IMR-90 (cell line): ENCODE measurements around the gene GZMM. TPM values are rescaled to one million over a fixed set of nuclear protein-coding genes. Genes with fewer than 3 reads are reported as not detected.

Experiments
- ATAC-seq: fragments of 200-7000 bp; cut with Tn5 transposase; 2 replicates; pipeline ENCODE4 v1.9.1; 2020; ENCODE audit warnings: low read depth, mild to moderate bottlenecking, moderate library complexity
- BruUV-seq: library from RNA; stranded (reverse); fragments of 400-500 nt; replicated peaks from 2 replicates; lab custom pipeline; 2021; lab: Mats Ljungman, UMichigan
- CTCF ChIA-PET: fragments of 300-600 bp; formaldehyde crosslinking; extraction: SDS; loops from one replicate; lab custom pipeline; 2021; ENCODE audit warnings: antibody characterized with exemption; lab: Yijun Ruan, JAX
- POLR2A ChIA-PET: fragments of 300-600 bp; sonication (Branson Sonifier 250); formaldehyde crosslinking; loops from one replicate; lab custom pipeline; 2022; ENCODE audit warnings: antibody characterized with exemption; ENCODE audit not compliant: unreplicated experiment; lab: Charles Lee
- DNase-seq: peaks from one replicate; pipeline ENCODE4 v3.0.0; 2013
- H2AFZ ChIP-seq: replicated peaks from 2 replicates; pipeline ENCODE3; 2013; ENCODE audit warnings: low read length, mild to moderate bottlenecking; ENCODE audit not compliant: poor library complexity
- H2AK5ac ChIP-seq: 2 replicates; pipeline ENCODE4 v1.6.1; 2013; ENCODE audit warnings: low read depth, low read length, inconsistent platforms
- H2AK9ac ChIP-seq: replicated peaks from 2 replicates; pipeline ENCODE3; 2013; ENCODE audit warnings: mild to moderate bottlenecking, low read depth, low read length, moderate library complexity; ENCODE audit not compliant: poor library complexity
- H2BK120ac ChIP-seq: 2 replicates; pipeline ENCODE4 v1.6.1; 2013; ENCODE audit warnings: low read depth, low read length, inconsistent platforms
- H2BK15ac ChIP-seq: 3 replicates; pipeline ENCODE4 v1.6.1; 2013; ENCODE audit warnings: low read depth, low read length, inconsistent platforms
- H2BK20ac ChIP-seq: 2 replicates; pipeline ENCODE4 v1.6.1; 2013; ENCODE audit warnings: low read depth, mild to moderate bottlenecking, inconsistent platforms, low read length, moderate library complexity
- H2BK5ac ChIP-seq: 2 replicates; pipeline ENCODE4 v1.6.1; 2013; ENCODE audit warnings: mild to moderate bottlenecking, low read depth, low read length, inconsistent platforms; ENCODE audit not compliant: poor library complexity, severe bottlenecking
- H3K14ac ChIP-seq: replicated peaks from 2 replicates; pipeline ENCODE4 v1.6.1; 2013; ENCODE audit warnings: low read depth, low read length, inconsistent platforms
- H3K18ac ChIP-seq: 2 replicates; pipeline ENCODE4 v1.6.1; 2013; ENCODE audit warnings: low read depth, low read length, control low read depth
- H3K23ac ChIP-seq: 2 replicates; pipeline ENCODE4 v1.6.1; 2013; ENCODE audit warnings: low read depth, low read length, inconsistent platforms
- H3K27ac ChIP-seq: 2 replicates; pipeline ENCODE4 v1.5.1; 2013; ENCODE audit warnings: mild to moderate bottlenecking, control low read depth, low read length; ENCODE audit not compliant: insufficient read depth
- H3K27me3 ChIP-seq: 2 replicates; pipeline ENCODE4 v1.6.1; 2013; ENCODE audit warnings: low read length; ENCODE audit not compliant: control insufficient read depth, insufficient read depth
- H3K36me3 ChIP-seq: 2 replicates; pipeline ENCODE4 v1.6.1; 2013; ENCODE audit warnings: low read length, mixed read lengths; ENCODE audit not compliant: control insufficient read depth, insufficient read depth
- H3K4ac ChIP-seq: 2 replicates; pipeline ENCODE4 v1.6.1; 2013; ENCODE audit warnings: low read depth, low read length, inconsistent platforms
- H3K4me1 ChIP-seq: 2 replicates; pipeline ENCODE4 v1.6.1; 2013; ENCODE audit warnings: low read length, mixed read lengths; ENCODE audit not compliant: control insufficient read depth, insufficient read depth
- H3K4me2 ChIP-seq: 2 replicates; pipeline ENCODE4 v1.6.1; 2013; ENCODE audit warnings: low read depth, mild to moderate bottlenecking, control low read depth, low read length, moderate library complexity
- H3K4me3 ChIP-seq: 2 replicates; pipeline ENCODE4 v1.5.1; 2013; ENCODE audit warnings: low read depth, mild to moderate bottlenecking, control low read depth, low read length, moderate library complexity; ENCODE audit not compliant: insufficient read depth
- H3K56ac ChIP-seq: 2 replicates; pipeline ENCODE4 v1.6.1; 2013; ENCODE audit warnings: low read length, inconsistent platforms; ENCODE audit not compliant: insufficient read depth; ENCODE audit errors: extremely low read depth
- H3K79me1 ChIP-seq, 2 experiments: 2 replicates each; pipeline ENCODE4 v1.6.1; 2013; ENCODE audit warnings: low read length in 2 of 2, inconsistent platforms in 1 of 2, low read depth in 1 of 2
- H3K9ac ChIP-seq: 2 replicates; pipeline ENCODE4 v1.6.1; 2013; ENCODE audit warnings: low read depth, low read length, control low read depth
- H3K9me1 ChIP-seq: 2 replicates; pipeline ENCODE4 v1.6.1; 2013; ENCODE audit warnings: low read length, inconsistent platforms; ENCODE audit not compliant: insufficient read depth
- H3K9me3 ChIP-seq: 2 replicates; pipeline ENCODE4 v1.6.1; 2013; ENCODE audit warnings: low read length; ENCODE audit not compliant: control insufficient read depth, insufficient read depth
- H4K20me1 ChIP-seq: 2 replicates; pipeline ENCODE4 v1.6.1; 2013; ENCODE audit warnings: low read length, inconsistent platforms; ENCODE audit not compliant: insufficient read depth
- H4K5ac ChIP-seq: 2 replicates; pipeline ENCODE4 v1.6.1; 2013; ENCODE audit warnings: mild to moderate bottlenecking, low read depth, low read length, control low read depth
- H4K8ac ChIP-seq, 2 experiments: 2 replicates each; pipeline ENCODE4 v1.6.1; 2013; ENCODE audit warnings: low read depth in 2 of 2, low read length in 2 of 2, control low read depth in 1 of 2, inconsistent platforms in 1 of 2
- H4K91ac ChIP-seq: 2 replicates; pipeline ENCODE4 v1.6.1; 2013; ENCODE audit warnings: low read depth, low read length, inconsistent platforms; ENCODE audit not compliant: insufficient read depth
- MAZ ChIP-seq: IDR thresholded peaks from 2 replicates; pipeline ENCODE4 v1.6.1; 2012; ENCODE audit warnings: low read depth, mild to moderate bottlenecking, low read length, improper control_type of control experiment, moderate library complexity, borderline replicate concordance
- WGBS, 2 experiments: methylation state at CpG; one replicate each; pipeline versions ENCODE4 v1.1.5 to v1.1.7; 2013; ENCODE audit warnings: missing lambda C conversion rate in 2 of 2; ENCODE audit not compliant: insufficient read length in 1 of 2; ENCODE audit errors: extremely low coverage in 2 of 2; 5-methylcytosine and 5-hydroxymethylcytosine counted together
- dilution Hi-C: fragments of 300-500 bp; cut with HindIII; formaldehyde crosslinking; loops from one replicate; pipeline ENCODE4 v1.14.3; 2018; ENCODE audit warnings: low sequenced_read_pairs; ENCODE audit not compliant: unreplicated experiment
- in situ Hi-C: fragments of 300-500 bp; cut with MboI; formaldehyde crosslinking; loops from 3 replicates; pipeline ENCODE4 v1.14.3; 2019; ENCODE audit warnings: low sequenced_read_pairs, inconsistent platforms, mixed read lengths
- intact Hi-C: fragments of 100-400 bp; cut with micrococcal nuclease; formaldehyde crosslinking; loops from 2 replicates; pipeline ENCODE4 v1.10.0; 2022
- polyA plus RNA-seq, 3 experiments: library from polyadenylated mRNA; depleted of rRNA; stranded (reverse); fragments of >200 nt; gene quantifications; 2 replicates each; pipeline ENCODE4 v1.2.3, GENCODE V29; 2012; ENCODE audit warnings: low replicate concordance in 1 of 3
- total RNA-seq: library from RNA; depleted of rRNA; stranded (reverse); fragments of >200 nt; gene quantifications from 2 replicates; pipeline ENCODE4 v1.2.3, GENCODE V29; 2012
- TF ChIP-seq, protein P1 (sequence below): conservative IDR thresholded peaks from 2 replicates; pipeline ENCODE4 v1.5.1; 2012; ENCODE audit warnings: mild to moderate bottlenecking, low read depth, low read length, improper control_type of control experiment

Gene GZMM
- total and polyA plus RNA-seq, 2 of the 4 experiments (the other 2 are of a cell fraction) = 0.24 TPM; not detected in 1

DNA sequence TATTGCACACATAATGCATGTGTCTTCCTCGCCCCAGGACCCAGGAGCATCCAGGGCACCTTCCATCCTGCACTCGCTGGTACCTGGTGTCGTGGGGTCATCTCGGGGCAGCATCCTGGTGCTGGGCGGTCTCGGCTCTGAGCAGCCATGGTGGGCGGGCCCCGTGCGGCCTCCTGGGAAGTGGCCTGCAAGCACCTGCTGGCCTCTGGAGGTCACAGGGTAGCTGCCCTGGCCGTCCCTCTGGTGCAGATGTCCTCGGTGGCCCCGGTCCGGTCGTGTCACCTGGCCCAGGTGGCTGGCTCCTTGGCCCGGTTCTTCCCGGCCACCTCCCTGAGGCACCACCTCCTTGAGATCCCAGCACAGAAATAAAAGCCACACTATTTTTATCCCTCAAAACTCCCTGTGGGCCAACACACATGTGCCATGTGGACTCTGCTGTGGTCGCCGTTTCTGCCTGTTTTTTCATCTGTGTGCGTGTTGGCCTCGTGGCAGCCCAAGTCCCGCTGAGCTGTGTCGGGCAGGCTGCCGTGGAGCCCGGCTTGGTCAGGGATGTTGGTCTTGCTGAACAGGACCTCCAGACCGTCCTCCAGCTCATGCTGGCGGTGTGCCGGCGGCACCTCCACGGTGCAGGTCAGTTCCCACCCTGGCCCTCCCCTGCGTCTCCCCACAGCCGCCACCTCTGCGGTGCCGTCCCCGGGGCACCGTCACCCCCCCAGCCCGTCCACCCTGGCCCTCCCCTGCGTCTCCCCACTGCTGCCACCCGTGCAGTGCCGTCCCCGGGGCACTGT is 5.0 kb upstream of the GZMM start:
- POLR2A ChIA-PET = no interaction called here

More for the DNA sequence above, 5.0 kb upstream of the GZMM start:
- Histone ChIP-seq H3K14ac (no peak overlapping the region), H3K9me3 (no peaks in the 10 kb centered on the region), H2AK9ac (no peak overlapping the region), H2BK120ac (no peak overlapping the region), H3K27ac (no peak overlapping the region), H3K4ac (no peak overlapping the region), H4K20me1 (peaks cover 37% of the 10 kb centered on the region), H4K91ac (no peak overlapping the region), H3K56ac (no peak overlapping the region), H3K9ac (no peak overlapping the region), H3K79me1 (peaks cover 11 to 34% of the 10 kb centered on the region in 2 experiments; a peak in 3 of 4 replicates), H3K27me3 (no peaks in the 10 kb centered on the region), H3K36me3 (peaks cover 57% of the 10 kb centered on the region), H4K8ac (no peak overlapping the region), H3K23ac (no peak overlapping the region), H3K18ac (no peak overlapping the region), H2BK20ac (no peak overlapping the region), H2BK15ac (no peak overlapping the region), H4K5ac (no peak overlapping the region), H3K4me3 (no peak overlapping the region), H3K9me1 (peaks cover 4% of the 10 kb centered on the region), H2AFZ (peak overlapping the region; percentile 51), H3K4me2 (no peak overlapping the region), H3K4me1 (peaks cover 6% of the 10 kb centered on the region), H2BK5ac (no peak overlapping the region), H2AK5ac (no peak overlapping the region; the same call in 1 of the 2 replicates)
- DNase-seq = no peak
- TF ChIP-seq, protein P1, sequence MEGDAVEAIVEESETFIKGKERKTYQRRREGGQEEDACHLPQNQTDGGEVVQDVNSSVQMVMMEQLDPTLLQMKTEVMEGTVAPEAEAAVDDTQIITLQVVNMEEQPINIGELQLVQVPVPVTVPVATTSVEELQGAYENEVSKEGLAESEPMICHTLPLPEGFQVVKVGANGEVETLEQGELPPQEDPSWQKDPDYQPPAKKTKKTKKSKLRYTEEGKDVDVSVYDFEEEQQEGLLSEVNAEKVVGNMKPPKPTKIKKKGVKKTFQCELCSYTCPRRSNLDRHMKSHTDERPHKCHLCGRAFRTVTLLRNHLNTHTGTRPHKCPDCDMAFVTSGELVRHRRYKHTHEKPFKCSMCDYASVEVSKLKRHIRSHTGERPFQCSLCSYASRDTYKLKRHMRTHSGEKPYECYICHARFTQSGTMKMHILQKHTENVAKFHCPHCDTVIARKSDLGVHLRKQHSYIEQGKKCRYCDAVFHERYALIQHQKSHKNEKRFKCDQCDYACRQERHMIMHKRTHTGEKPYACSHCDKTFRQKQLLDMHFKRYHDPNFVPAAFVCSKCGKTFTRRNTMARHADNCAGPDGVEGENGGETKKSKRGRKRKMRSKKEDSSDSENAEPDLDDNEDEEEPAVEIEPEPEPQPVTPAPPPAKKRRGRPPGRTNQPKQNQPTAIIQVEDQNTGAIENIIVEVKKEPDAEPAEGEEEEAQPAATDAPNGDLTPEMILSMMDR = no peak
- no peak for TF ChIP-seq MAZ
- dilution Hi-C loops (no loop called here), intact Hi-C loops (no loop called here), in situ Hi-C loops (no loop called here)
- WGBS, 2 experiments = 92% methylated on average over 27 of the region's 40 CpGs; no CpG with 5 or more reads in 1 of the 2 experiments
- ATAC-seq = no peak
- no TSS peak for BruUV-seq
- CTCF ChIA-PET = no interaction called here
